Endodermal cell (in vitro differentiated cells): ENCODE data around the gene MALL. TPM values are rescaled to one million over a fixed set of nuclear protein-coding genes. Genes with fewer than 3 reads are reported as not detected.
"Not testable (repeated sequence)": the region's sequence is repeated elsewhere in the genome, so short reads cannot be mapped to it uniquely, and the experiment has no call there.

Experiments
- DNase-seq: peaks from one replicate; pipeline ENCODE4 v3.0.0-alpha.2; 2017
- H3K27ac ChIP-seq: 2 replicates; pipeline ENCODE4 v1.5.1; 2013; ENCODE audit warnings: mild to moderate bottlenecking, low read depth, low read length, moderate library complexity
- H3K27me3 ChIP-seq: 2 replicates; pipeline ENCODE4 v1.6.1; 2013; ENCODE audit warnings: mild to moderate bottlenecking, low read length, moderate library complexity; ENCODE audit not compliant: insufficient read depth, control insufficient read depth, poor library complexity, severe bottlenecking
- H3K36me3 ChIP-seq: 2 replicates; pipeline ENCODE4 v1.7.0; 2013; ENCODE audit warnings: mild to moderate bottlenecking, low read length, moderate library complexity; ENCODE audit not compliant: control insufficient read depth, insufficient read depth
- H3K4me1 ChIP-seq: one replicate; pipeline ENCODE4 v1.7.0; 2013; ENCODE audit warnings: low read length; ENCODE audit not compliant: control insufficient read depth, insufficient read depth
- H3K4me3 ChIP-seq: 2 replicates; pipeline ENCODE4 v1.5.1; 2013; ENCODE audit warnings: mild to moderate bottlenecking, low read length, moderate library complexity
- H3K9ac ChIP-seq: 2 replicates; pipeline ENCODE4 v1.6.1; 2013; ENCODE audit warnings: mild to moderate bottlenecking, low read length, moderate library complexity; ENCODE audit not compliant: poor library complexity, severe bottlenecking; ENCODE audit errors: extremely low read depth
- H3K9me3 ChIP-seq: 2 replicates; pipeline ENCODE4 v1.6.1; 2013; ENCODE audit warnings: mild to moderate bottlenecking, low read length, moderate library complexity; ENCODE audit not compliant: control insufficient read depth
- H3K27ac Mint-ChIP-seq: 2 replicates; pipeline ENCODE4 v1.8.0; 2020; ENCODE audit warnings: mixed read lengths
- H3K27me3 Mint-ChIP-seq: 2 replicates; pipeline ENCODE4 v1.8.0; 2021; ENCODE audit warnings: mild to moderate bottlenecking, mixed read lengths; ENCODE audit not compliant: insufficient read depth
- H3K36me3 Mint-ChIP-seq: 2 replicates; pipeline ENCODE4 v1.8.0; 2020; ENCODE audit warnings: low read depth, mixed read lengths
- H3K4me1 Mint-ChIP-seq: 2 replicates; pipeline ENCODE4 v1.8.0; 2020; ENCODE audit warnings: mixed read lengths
- H3K4me3 Mint-ChIP-seq: 2 replicates; pipeline ENCODE4 v1.8.0; 2020; ENCODE audit warnings: mild to moderate bottlenecking, moderate library complexity, mixed read lengths
- H3K9me3 Mint-ChIP-seq: 2 replicates; pipeline ENCODE4 v1.8.0; 2020; ENCODE audit warnings: mild to moderate bottlenecking, mixed read lengths
- WGBS, 2 experiments: methylation state at CpG; one replicate each; pipeline versions ENCODE4 v1.1.5 to v1.1.7; 2013; ENCODE audit warnings: missing lambda C conversion rate in 2 of 2, mixed read lengths in 1 of 2; ENCODE audit not compliant: insufficient coverage in 1 of 2, insufficient read length in 1 of 2; 5-methylcytosine and 5-hydroxymethylcytosine counted together
- total RNA-seq, 2 donors: library from RNA; stranded (reverse); fragmentation: NEBNext Ultra II Directional in 1 of 2; extraction: Animal tissue kit (Norgen Biotek cat#: 25700) in 1 of 2; gene quantifications; 2 replicates in 1 of 2; 3 replicates in 1 of 2; pipeline ENCODE4 v1.2.1, GENCODE V29; 2021
- TF ChIP-seq, protein P1 (sequence below): fragments of 200-600 bp; sonication (generic); conservative IDR thresholded peaks from 2 replicates; pipeline ENCODE4 v1.5.0; 2021; ENCODE audit warnings: antibody characterized with exemption, mild to moderate bottlenecking

MALL gene
- total RNA-seq, 2 donors from 2014 or later: 2.7 to 5.2 TPM

DNA sequence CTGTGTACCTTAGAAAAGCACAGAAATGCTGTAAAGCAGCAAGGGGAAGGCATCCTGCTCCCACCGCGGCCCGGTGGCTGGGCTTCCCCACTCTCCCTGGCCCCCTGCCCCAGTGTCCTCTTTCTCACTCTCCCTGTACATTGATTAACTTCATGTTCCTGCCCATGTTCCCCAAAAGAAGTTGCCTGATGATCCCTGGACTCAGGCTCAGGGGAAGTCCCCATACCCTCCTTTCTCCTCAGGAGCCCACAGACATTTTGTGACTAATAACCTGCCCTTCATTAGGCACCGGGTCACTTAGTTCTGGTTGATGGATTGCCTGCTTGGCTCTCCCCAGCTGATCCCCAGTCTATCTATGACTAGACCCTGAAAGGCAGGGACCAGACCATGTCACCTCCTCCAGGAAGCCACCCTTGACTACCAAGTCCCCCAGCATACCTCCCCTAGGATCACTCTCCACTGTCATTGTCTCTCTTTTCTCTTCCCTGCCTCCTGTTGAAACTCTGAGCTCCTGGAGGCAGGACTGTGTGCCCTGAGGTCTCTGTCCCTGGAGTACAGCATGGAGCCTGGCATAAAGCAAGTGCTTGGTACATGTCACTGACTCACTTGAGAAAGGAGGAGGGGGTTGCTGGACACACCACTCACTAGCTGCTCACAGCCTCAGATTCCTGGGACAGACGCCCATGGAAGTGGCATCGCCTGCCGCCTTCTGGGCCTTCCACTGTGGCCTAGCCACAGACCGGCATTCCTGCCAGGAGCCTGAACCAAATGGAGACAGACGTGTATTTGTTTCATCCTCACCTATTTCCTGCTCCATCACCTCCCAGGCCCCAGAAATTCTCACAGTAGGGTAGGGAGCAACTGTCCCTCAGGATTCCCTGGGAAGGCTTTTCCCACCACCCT lies 13.5 kb downstream of the MALL start:
- WGBS, 2 experiments: 91 to 98% methylated on average over 6 to 9 of the region's 9 CpGs
- no peak overlapping the region for H3K27ac Mint-ChIP-seq
- H3K36me3 Mint-ChIP-seq: no peaks in the 10 kb centered on the region
- peaks cover 3% of the 10 kb centered on the region for H3K27me3 Mint-ChIP-seq
- H3K4me3 Mint-ChIP-seq: no peak overlapping the region
- Histone ChIP-seq H3K9ac (no peak overlapping the region), H3K9me3 (peaks cover 6% of the 10 kb centered on the region), H3K4me1 (no peaks in the 10 kb centered on the region), H3K27me3 (no peaks in the 10 kb centered on the region), H3K4me3 (no peak overlapping the region), H3K36me3 (no peaks in the 10 kb centered on the region), H3K27ac (no peak overlapping the region)
- TF ChIP-seq, protein P1, sequence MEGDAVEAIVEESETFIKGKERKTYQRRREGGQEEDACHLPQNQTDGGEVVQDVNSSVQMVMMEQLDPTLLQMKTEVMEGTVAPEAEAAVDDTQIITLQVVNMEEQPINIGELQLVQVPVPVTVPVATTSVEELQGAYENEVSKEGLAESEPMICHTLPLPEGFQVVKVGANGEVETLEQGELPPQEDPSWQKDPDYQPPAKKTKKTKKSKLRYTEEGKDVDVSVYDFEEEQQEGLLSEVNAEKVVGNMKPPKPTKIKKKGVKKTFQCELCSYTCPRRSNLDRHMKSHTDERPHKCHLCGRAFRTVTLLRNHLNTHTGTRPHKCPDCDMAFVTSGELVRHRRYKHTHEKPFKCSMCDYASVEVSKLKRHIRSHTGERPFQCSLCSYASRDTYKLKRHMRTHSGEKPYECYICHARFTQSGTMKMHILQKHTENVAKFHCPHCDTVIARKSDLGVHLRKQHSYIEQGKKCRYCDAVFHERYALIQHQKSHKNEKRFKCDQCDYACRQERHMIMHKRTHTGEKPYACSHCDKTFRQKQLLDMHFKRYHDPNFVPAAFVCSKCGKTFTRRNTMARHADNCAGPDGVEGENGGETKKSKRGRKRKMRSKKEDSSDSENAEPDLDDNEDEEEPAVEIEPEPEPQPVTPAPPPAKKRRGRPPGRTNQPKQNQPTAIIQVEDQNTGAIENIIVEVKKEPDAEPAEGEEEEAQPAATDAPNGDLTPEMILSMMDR: no peak
- H3K4me1 Mint-ChIP-seq: no peaks in the 10 kb centered on the region
- DNase-seq: no peak
- peaks cover 10% of the 10 kb centered on the region for H3K9me3 Mint-ChIP-seq

DNA sequence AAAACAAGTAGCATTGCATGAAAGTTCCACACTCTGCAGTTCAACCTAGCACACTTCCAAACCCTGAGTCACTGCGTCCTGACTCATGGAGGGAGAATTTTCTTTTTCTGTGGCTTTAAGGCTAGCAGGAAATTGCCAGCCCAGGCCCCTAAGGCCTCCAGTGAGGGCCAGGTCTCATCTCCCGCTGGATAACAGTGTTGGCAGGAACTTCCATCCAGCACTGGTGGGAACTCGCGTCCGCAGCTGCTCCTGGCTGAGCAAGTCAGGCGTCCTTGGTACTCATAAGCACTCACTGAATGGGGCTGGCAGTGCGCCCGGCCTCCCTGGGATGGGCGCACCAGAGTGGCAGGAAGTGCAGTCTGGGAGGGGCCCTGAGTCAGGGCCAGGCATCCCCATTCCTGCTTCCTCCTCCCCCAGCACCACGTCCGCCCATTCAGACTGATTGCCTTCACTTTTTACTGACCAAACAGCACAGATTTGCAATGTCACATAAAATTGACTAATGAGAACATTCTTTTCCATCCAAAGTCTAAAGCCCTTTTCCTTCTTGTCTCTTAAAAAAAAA lies 14.3 kb downstream of the MALL start:
- Mint-ChIP-seq H3K27ac (no peak overlapping the region), H3K9me3 (peaks cover 3% of the 10 kb centered on the region), H3K36me3 (no peaks in the 10 kb centered on the region), H3K4me1 (no peaks in the 10 kb centered on the region), H3K4me3 (no peak overlapping the region), H3K27me3 (peaks cover 3% of the 10 kb centered on the region)
- Histone ChIP-seq H3K36me3 (no peaks in the 10 kb centered on the region), H3K9me3 (no peaks in the 10 kb centered on the region), H3K4me1 (no peaks in the 10 kb centered on the region), H3K27me3 (no peaks in the 10 kb centered on the region), H3K27ac (no peak overlapping the region), H3K9ac (no peak overlapping the region), H3K4me3 (no peak overlapping the region)
- TF ChIP-seq, protein P1: no peak
- DNase-seq: peak; percentile 66
- 84% methylated on average over 11 of the region's 11 CpGs; no CpG with 5 or more reads in 1 of the 2 experiments for WGBS, 2 experiments

DNA sequence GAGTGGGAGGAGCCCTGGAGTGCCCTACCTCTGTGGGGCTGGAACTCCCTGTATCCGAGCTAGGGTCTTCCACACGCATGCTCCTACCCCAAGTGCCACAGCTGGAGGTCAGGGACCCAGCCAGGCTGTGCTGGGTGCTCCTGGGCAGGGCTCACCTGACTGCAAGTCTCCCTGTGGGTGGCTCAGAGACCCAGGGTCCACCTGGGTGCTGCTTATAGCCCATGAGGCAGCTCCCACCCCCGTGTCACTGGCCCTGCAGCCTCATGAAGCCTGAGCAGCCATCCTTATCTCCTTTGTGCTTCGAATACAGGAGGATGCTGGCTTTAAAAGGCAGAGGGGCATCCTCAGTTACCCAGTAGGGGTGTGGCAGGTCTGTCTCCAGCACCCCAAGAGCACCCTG lies 14.7 kb downstream of the MALL start:
- H3K4me3 ChIP-seq, H3K36me3 Mint-ChIP-seq, H3K9ac ChIP-seq, H3K27ac ChIP-seq, H3K4me3 Mint-ChIP-seq, H3K9me3 ChIP-seq, H3K36me3 ChIP-seq, H3K27ac Mint-ChIP-seq, DNase-seq, H3K27me3 Mint-ChIP-seq, H3K27me3 ChIP-seq, H3K4me1 ChIP-seq, H3K4me1 Mint-ChIP-seq, H3K9me3 Mint-ChIP-seq: not testable (repeated sequence)
- 90 to 100% methylated on average over 1 to 4 of the region's 4 CpGs for WGBS, 2 experiments
